ENCODE results near the gene PLA2G2D. TPM values are rescaled to one million over a fixed set of nuclear protein-coding genes. Genes with fewer than 3 reads are reported as not detected.

Gene PLA2G2D
- total RNA-seq, 1 experiment from 2014 or later: not detected

- no peaks in the 10 kb centered on the region for H3K36me3 Mint-ChIP-seq (ENCODE audit: insufficient read depth, unreplicated experiment)
- BruUV-seq (replicated peaks): no TSS peak
- ChIA-PET CTCF (interaction anchor here (0.6 to 2.2 kb wide), 4 partner anchors 13 to 75 kb away, joined by 3 to 8 read pairs (median 3); no protein-coding TSS in a partner anchor), POLR2A (no interaction called here)
- no peaks in the 10 kb centered on the region for H3K9me3 Mint-ChIP-seq (ENCODE audit: unreplicated experiment)
- H3K27ac Mint-ChIP-seq (ENCODE audit: low read depth, unreplicated experiment): no peak overlapping the region
- peaks cover 14% of the 10 kb centered on the region for H3K27me3 Mint-ChIP-seq (ENCODE audit: insufficient read depth, unreplicated experiment)
- H3K4me3 Mint-ChIP-seq (ENCODE audit: unreplicated experiment): no peak overlapping the region
- TF ChIP-seq CTCF (IDR thresholded peaks at IDR 0.05; ENCODE audit: unreplicated experiment): no peak
- intact Hi-C loops (cut with micrococcal nuclease): no loop called here
- peaks cover 10% of the 10 kb centered on the region for H3K4me1 Mint-ChIP-seq (ENCODE audit: insufficient read depth, unreplicated experiment)
- DNase-seq (ENCODE audit: unreplicated experiment): no peak
These were observed 6.9 kb upstream of the PLA2G2D start for GRCh38 chr1:20126041-20126805.

GRCh38 chr1:20125100-20125499 lies 5.8 kb upstream of the PLA2G2D start:
- Mint-ChIP-seq H3K27ac (ENCODE audit: low read depth, unreplicated experiment) (no peak overlapping the region), H3K4me1 (ENCODE audit: insufficient read depth, unreplicated experiment) (peaks cover 10% of the 10 kb centered on the region), H3K36me3 (ENCODE audit: insufficient read depth, unreplicated experiment) (no peaks in the 10 kb centered on the region), H3K27me3 (ENCODE audit: insufficient read depth, unreplicated experiment) (peaks cover 25% of the 10 kb centered on the region), H3K9me3 (ENCODE audit: unreplicated experiment) (no peaks in the 10 kb centered on the region), H3K4me3 (ENCODE audit: unreplicated experiment) (no peak overlapping the region)
- CTCF ChIA-PET: interaction anchor here (0.7 kb wide), 1 partner anchor 27 kb away, joined by 4 read pairs; no protein-coding TSS in a partner anchor
- no peak for DNase-seq (ENCODE audit: unreplicated experiment)
- BruUV-seq (replicated peaks): no TSS peak
- POLR2A ChIA-PET: interaction anchor here (1.0 to 1.5 kb wide), 2 partner anchors 14 to 20 kb away, joined by 4 to 6 read pairs; no protein-coding TSS in a partner anchor
- no peak for TF ChIP-seq CTCF (IDR thresholded peaks at IDR 0.05; ENCODE audit: unreplicated experiment)
- intact Hi-C loops (cut with micrococcal nuclease): no loop called here

- Mint-ChIP-seq H3K36me3 (ENCODE audit: insufficient read depth, unreplicated experiment) (no peaks in the 10 kb centered on the region), H3K27ac (ENCODE audit: low read depth, unreplicated experiment) (no peak overlapping the region), H3K4me3 (ENCODE audit: unreplicated experiment) (no peak overlapping the region), H3K9me3 (ENCODE audit: unreplicated experiment) (no peaks in the 10 kb centered on the region), H3K4me1 (ENCODE audit: insufficient read depth, unreplicated experiment) (peaks cover 10% of the 10 kb centered on the region), H3K27me3 (ENCODE audit: insufficient read depth, unreplicated experiment) (peaks cover 31% of the 10 kb centered on the region)
- ChIA-PET POLR2A (interaction anchor here (1.0 to 1.5 kb wide), 2 partner anchors 14 to 21 kb away, joined by 4 to 6 read pairs; no protein-coding TSS in a partner anchor), CTCF (interaction anchor here (0.6 to 0.7 kb wide), 2 partner anchors 27 to 231 kb away, joined by 3 to 4 read pairs; no protein-coding TSS in a partner anchor)
- peak; percentile 92 for DNase-seq (ENCODE audit: unreplicated experiment)
- intact Hi-C loops (cut with micrococcal nuclease): no loop called here
- TF ChIP-seq CTCF (IDR thresholded peaks at IDR 0.05; ENCODE audit: unreplicated experiment): no peak
- BruUV-seq (replicated peaks): no TSS peak
These were observed 5.2 kb upstream of the PLA2G2D start for GRCh38 chr1:20124456-20125057.

GRCh38 chr1:20123722-20124455 lies 4.6 kb upstream of the PLA2G2D start:
- POLR2A ChIA-PET: interaction anchor here (1.0 to 1.5 kb wide), 2 partner anchors 13 to 22 kb away, joined by 4 to 6 read pairs; no protein-coding TSS in a partner anchor
- Mint-ChIP-seq H3K36me3 (ENCODE audit: insufficient read depth, unreplicated experiment) (no peaks in the 10 kb centered on the region), H3K4me3 (ENCODE audit: unreplicated experiment) (no peak overlapping the region), H3K27me3 (ENCODE audit: insufficient read depth, unreplicated experiment) (peaks cover 32% of the 10 kb centered on the region), H3K9me3 (ENCODE audit: unreplicated experiment) (no peaks in the 10 kb centered on the region), H3K4me1 (ENCODE audit: insufficient read depth, unreplicated experiment) (peaks cover 10% of the 10 kb centered on the region), H3K27ac (ENCODE audit: low read depth, unreplicated experiment) (no peak overlapping the region)
- CTCF ChIA-PET: interaction anchor here (0.6 to 0.7 kb wide), 2 partner anchors 88 to 230 kb away, joined by 3 to 4 read pairs; no protein-coding TSS in a partner anchor
- intact Hi-C loops (cut with micrococcal nuclease): no loop called here
- TF ChIP-seq CTCF (IDR thresholded peaks at IDR 0.05; ENCODE audit: unreplicated experiment): no peak
- DNase-seq (ENCODE audit: unreplicated experiment): no peak
- no TSS peak for BruUV-seq (replicated peaks)

Data from MCF 10A (cell line).